Astrocyte (in vitro differentiated cells and primary cell): Measurements from ENCODE around the gene IFT88.

ENCODE experiments used
- CTCF ChIP-seq: IDR thresholded peaks from 2 replicates; pipeline ENCODE4 v1.5.1; 2011; ENCODE audit warnings: low read depth, mild to moderate bottlenecking, inconsistent platforms, low read length, moderate library complexity; ENCODE audit not compliant: insufficient read depth
- EZH2 ChIP-seq: IDR thresholded peaks from 2 replicates; pipeline ENCODE4 v1.6.1; 2012; ENCODE audit warnings: mild to moderate bottlenecking, low read length, inconsistent platforms; ENCODE audit not compliant: insufficient read depth

GRCh38 chr13:20685092-20685491 lies 118.1 kb downstream of the IFT88 start:
- TF ChIP-seq CTCF = no peak
- no peak for TF ChIP-seq EZH2
